GM23248 (cell line): ENCODE results near the gene RAB38. TPM values are rescaled to one million over a fixed set of nuclear protein-coding genes. Genes with fewer than 3 reads are reported as not detected.
A peak's percentile ranks its signal among the peaks of the same experiment; 100 is the strongest.

ENCODE experiments used
- DNase-seq: peaks from one replicate; pipeline ENCODE4 v3.0.0-alpha.2; 2015
- H2AFZ ChIP-seq: fragments of 200-600 bp; sonication (generic); 2 replicates; pipeline ENCODE4 v1.6.1; 2016; ENCODE audit warnings: antibody characterized with exemption
- H3F3A ChIP-seq: fragments of 200-600 bp; sonication (generic); 2 replicates; pipeline ENCODE4 v1.6.1; 2016; ENCODE audit warnings: mild to moderate bottlenecking, antibody characterized with exemption, mixed run types; ENCODE audit not compliant: insufficient read depth
- H3K27ac ChIP-seq: fragments of 200-600 bp; sonication (generic); 2 replicates; pipeline ENCODE4 v1.5.1; 2016; ENCODE audit warnings: mild to moderate bottlenecking
- H3K27me3 ChIP-seq: fragments of 200-600 bp; sonication (generic); replicated peaks from 2 replicates; pipeline ENCODE4 v1.6.1; 2016; ENCODE audit warnings: mild to moderate bottlenecking; ENCODE audit not compliant: insufficient read depth
- H3K36me3 ChIP-seq: fragments of 200-600 bp; sonication (generic); 2 replicates; pipeline ENCODE4 v1.6.1; 2016; ENCODE audit warnings: low read depth, mild to moderate bottlenecking
- H3K4me1 ChIP-seq: fragments of 200-600 bp; sonication (generic); 2 replicates; pipeline ENCODE4 v1.6.1; 2016; ENCODE audit warnings: mild to moderate bottlenecking; ENCODE audit not compliant: insufficient read depth
- H3K4me2 ChIP-seq: fragments of 200-600 bp; sonication (generic); one replicate; pipeline ENCODE4 v1.6.1; 2016; ENCODE audit warnings: mild to moderate bottlenecking; ENCODE audit not compliant: unreplicated experiment
- H3K4me3 ChIP-seq: fragments of 200-600 bp; sonication (generic); 2 replicates; pipeline ENCODE4 v1.5.1; 2016; ENCODE audit warnings: mild to moderate bottlenecking
- H3K79me2 ChIP-seq: fragments of 200-600 bp; sonication (generic); 2 replicates; pipeline ENCODE4 v1.6.1; 2016; ENCODE audit warnings: mild to moderate bottlenecking; ENCODE audit not compliant: insufficient read depth
- H3K9ac ChIP-seq: fragments of 200-600 bp; sonication (generic); 2 replicates; pipeline ENCODE4 v1.6.1; 2016; ENCODE audit warnings: mild to moderate bottlenecking
- H3K9me2 ChIP-seq: fragments of 200-600 bp; sonication (generic); 2 replicates; pipeline ENCODE4 v1.6.1; 2016; ENCODE audit warnings: mixed run types, mild to moderate bottlenecking, moderate library complexity; ENCODE audit not compliant: insufficient read depth
- H3K9me3 ChIP-seq: fragments of 200-600 bp; sonication (generic); one replicate; pipeline ENCODE4 v1.6.1; 2017; ENCODE audit warnings: low read depth
- H4K20me1 ChIP-seq: fragments of 200-600 bp; sonication (generic); 2 replicates; pipeline ENCODE4 v1.6.0; 2016; ENCODE audit not compliant: insufficient read depth
- EZH2 ChIP-seq: fragments of 200-600 bp; sonication (generic); IDR thresholded peaks from 2 replicates; pipeline ENCODE4 v1.6.1; 2018; ENCODE audit warnings: antibody characterized with exemption, mild to moderate bottlenecking; ENCODE audit not compliant: insufficient read depth, poor library complexity, severe bottlenecking
- EZH2phosphoT487 ChIP-seq: fragments of 200-600 bp; sonication (generic); IDR thresholded peaks from 2 replicates; pipeline ENCODE4 v1.6.1; 2018; ENCODE audit warnings: antibody characterized with exemption, moderate library complexity, mild to moderate bottlenecking, low read depth; ENCODE audit not compliant: insufficient read depth
- WGBS, 2 experiments: methylation state at CpG; one replicate each; pipeline ENCODE4 v1.1.6; 2015 to 2017; ENCODE audit warnings: low lambda C conversion rate in 2 of 2, low coverage in 1 of 2; ENCODE audit errors: missing lambda C conversion rate in 2 of 2; 5-methylcytosine and 5-hydroxymethylcytosine counted together
- in situ Hi-C: fragments of 300-500 bp; cut with MboI; formaldehyde crosslinking; loops from 2 replicates; pipeline ENCODE4 v1.15.0; 2020
- polyA plus RNA-seq: library from polyadenylated mRNA; unstranded; fragments of >200 nt; fragmentation: Nextera tagmentation; extraction: Ambion mirVana; gene quantifications from 2 replicates; pipeline ENCODE4 v1.2.1, GENCODE V29; 2016
- total RNA-seq: library from RNA; depleted of rRNA; stranded (reverse); fragments of >200 nt; shearing (Covaris generic); gene quantifications from 2 replicates; pipeline ENCODE4 v1.2.3, GENCODE V29; 2014

The RAB38 gene
- total and polyA plus RNA-seq, 2 experiments from 2014 or later = 0.43 to 1.5 TPM

DNA sequence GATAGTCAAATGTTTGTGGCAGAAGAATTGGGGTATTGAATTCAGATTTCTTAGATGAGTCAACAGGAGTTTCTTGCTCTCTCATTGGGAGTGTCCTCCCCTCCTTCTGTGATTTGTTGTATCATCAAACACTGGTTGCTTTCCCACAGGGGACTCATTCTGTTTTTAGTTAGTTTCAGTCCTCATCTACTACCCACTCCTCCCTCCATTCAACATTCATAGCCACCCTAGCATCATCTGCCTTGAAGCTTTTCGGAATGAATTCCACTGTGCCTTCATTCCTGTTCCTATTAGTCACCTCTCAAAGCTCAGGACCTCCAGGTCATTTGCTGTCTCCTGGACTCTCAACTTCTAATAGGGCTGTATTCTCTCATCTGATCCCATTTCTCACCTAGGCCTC is 31.5 kb upstream of the RAB38 start:
- no peak overlapping the region for H2AFZ ChIP-seq
- DNase-seq = peak; percentile 52
- no peaks in the 10 kb centered on the region for H3K27me3 ChIP-seq
- TF ChIP-seq EZH2 = no peak
- TF ChIP-seq EZH2phosphoT487 = no peak
- H4K20me1 ChIP-seq = no peaks in the 10 kb centered on the region
- H3K4me3 ChIP-seq = no peak overlapping the region
- H3K4me2 ChIP-seq = no peak overlapping the region
- H3K79me2 ChIP-seq = no peaks in the 10 kb centered on the region
- WGBS, 2 experiments = 0% methylated on average over 1 of the region's 1 CpG
- H3F3A ChIP-seq = peaks cover 12% of the 10 kb centered on the region
- H3K36me3 ChIP-seq = no peaks in the 10 kb centered on the region
- in situ Hi-C loops = no loop called here
- H3K9me2 ChIP-seq = no peaks in the 10 kb centered on the region
- H3K9ac ChIP-seq = no peak overlapping the region
- H3K4me1 ChIP-seq = 0 out of 2 replicates have a peak, but pooled peaks cover 9% of the 10 kb centered on the region
- H3K27ac ChIP-seq = no peak overlapping the region
- H3K9me3 ChIP-seq = no peaks in the 10 kb centered on the region

DNA sequence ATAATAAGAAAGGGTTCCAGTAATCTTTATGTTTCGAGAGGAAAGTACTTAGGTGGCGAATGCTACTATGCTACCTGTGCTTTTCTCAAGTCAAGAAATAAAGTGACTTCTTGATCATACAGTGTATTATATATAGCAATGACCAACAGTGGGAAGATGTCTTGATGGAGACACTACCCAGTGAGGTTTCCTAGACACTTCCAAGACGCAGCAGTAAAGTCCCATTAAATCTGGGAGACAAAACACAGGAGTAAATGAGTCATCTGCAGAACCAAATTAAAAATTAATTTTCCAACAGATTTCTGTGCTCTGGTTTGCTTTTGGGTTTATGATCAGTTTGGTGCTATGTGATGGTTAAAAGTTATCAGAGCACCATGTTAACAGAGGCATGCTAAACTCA is 29.1 kb upstream of the RAB38 start:
- no peak for TF ChIP-seq EZH2
- no peak for TF ChIP-seq EZH2phosphoT487
- H3K27me3 ChIP-seq = no peaks in the 10 kb centered on the region
- H3F3A ChIP-seq = peaks cover 12% of the 10 kb centered on the region
- H3K9ac ChIP-seq = no peak overlapping the region
- H3K4me1 ChIP-seq = 0 out of 2 replicates have a peak, but pooled peaks cover 9% of the 10 kb centered on the region
- H3K9me2 ChIP-seq = no peaks in the 10 kb centered on the region
- in situ Hi-C loops = no loop called here
- no peaks in the 10 kb centered on the region for H3K79me2 ChIP-seq
- DNase-seq = no peak
- no peaks in the 10 kb centered on the region for H3K9me3 ChIP-seq
- H4K20me1 ChIP-seq = no peaks in the 10 kb centered on the region
- H3K4me3 ChIP-seq = no peak overlapping the region
- H2AFZ ChIP-seq = no peak overlapping the region
- 92 to 97% methylated on average over 3 of the region's 3 CpGs for WGBS, 2 experiments
- H3K4me2 ChIP-seq = no peak overlapping the region
- H3K36me3 ChIP-seq = no peaks in the 10 kb centered on the region
- H3K27ac ChIP-seq = no peak overlapping the region

DNA sequence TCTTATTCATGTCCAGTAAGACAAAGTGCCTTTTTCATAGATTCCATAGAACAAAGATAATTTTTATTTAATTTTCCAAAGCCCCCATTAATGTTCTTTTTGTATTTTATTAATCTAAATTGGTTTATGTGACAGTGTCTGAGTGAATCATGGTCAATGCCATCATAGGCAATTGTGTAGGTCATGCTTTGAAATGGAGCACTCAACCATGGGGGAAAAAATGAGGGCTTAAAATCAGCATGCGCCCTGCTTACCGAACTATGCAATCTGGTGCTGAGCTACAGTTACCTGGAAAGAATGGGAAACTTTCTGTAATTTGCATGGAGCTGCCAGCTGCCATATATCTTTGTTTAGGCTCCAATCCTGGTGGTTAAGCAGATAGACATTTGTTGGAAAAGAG is 28.4 kb upstream of the RAB38 start:
- Histone ChIP-seq H3K4me2 (no peak overlapping the region), H3K4me3 (no peak overlapping the region), H3K27ac (no peak overlapping the region), H3F3A (peaks cover 12% of the 10 kb centered on the region), H3K9me3 (no peaks in the 10 kb centered on the region), H3K4me1 (0 out of 2 replicates have a peak, but pooled peaks cover 9% of the 10 kb centered on the region), H3K36me3 (no peaks in the 10 kb centered on the region), H3K9ac (no peak overlapping the region), H3K27me3 (no peaks in the 10 kb centered on the region), H4K20me1 (no peaks in the 10 kb centered on the region), H3K9me2 (no peaks in the 10 kb centered on the region), H3K79me2 (no peaks in the 10 kb centered on the region), H2AFZ (no peak overlapping the region)
- TF ChIP-seq EZH2 (no peak), EZH2phosphoT487 (no peak)
- 75 to 88% methylated on average over 2 of the region's 2 CpGs for WGBS, 2 experiments
- in situ Hi-C loops = no loop called here
- DNase-seq = no peak

DNA sequence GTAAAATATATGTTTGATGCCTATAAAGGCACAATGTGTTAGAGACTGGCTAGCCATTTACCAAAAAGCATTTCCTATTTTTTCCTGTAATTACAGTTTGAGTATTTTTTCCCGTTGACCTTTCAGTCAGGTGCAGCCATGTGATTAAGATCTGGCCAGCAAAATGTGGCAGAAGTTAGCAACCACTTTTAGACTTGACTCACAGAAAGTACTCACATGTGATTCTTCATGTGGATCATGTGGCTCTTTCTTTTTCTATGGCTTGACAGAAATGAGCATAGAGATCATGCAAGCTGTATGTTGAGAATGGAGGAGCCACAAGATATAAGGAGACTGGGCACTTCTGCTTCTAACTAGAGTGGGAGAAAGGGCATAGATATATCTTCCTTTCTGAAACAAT is 27.3 kb upstream of the RAB38 start:
- Histone ChIP-seq H3K4me1 (0 out of 2 replicates have a peak, but pooled peaks cover 9% of the 10 kb centered on the region), H3K4me2 (no peak overlapping the region), H3K9me2 (no peaks in the 10 kb centered on the region), H3K79me2 (no peaks in the 10 kb centered on the region), H2AFZ (no peak overlapping the region), H3K9me3 (no peaks in the 10 kb centered on the region), H3K4me3 (no peak overlapping the region), H4K20me1 (no peaks in the 10 kb centered on the region), H3F3A (peaks cover 12% of the 10 kb centered on the region), H3K27ac (no peak overlapping the region), H3K27me3 (no peaks in the 10 kb centered on the region), H3K36me3 (no peaks in the 10 kb centered on the region), H3K9ac (no peak overlapping the region)
- 56 to 66% methylated on average over 1 of the region's 1 CpG for WGBS, 2 experiments
- in situ Hi-C loops = no loop called here
- TF ChIP-seq EZH2 = no peak
- no peak for TF ChIP-seq EZH2phosphoT487
- no peak for DNase-seq

DNA sequence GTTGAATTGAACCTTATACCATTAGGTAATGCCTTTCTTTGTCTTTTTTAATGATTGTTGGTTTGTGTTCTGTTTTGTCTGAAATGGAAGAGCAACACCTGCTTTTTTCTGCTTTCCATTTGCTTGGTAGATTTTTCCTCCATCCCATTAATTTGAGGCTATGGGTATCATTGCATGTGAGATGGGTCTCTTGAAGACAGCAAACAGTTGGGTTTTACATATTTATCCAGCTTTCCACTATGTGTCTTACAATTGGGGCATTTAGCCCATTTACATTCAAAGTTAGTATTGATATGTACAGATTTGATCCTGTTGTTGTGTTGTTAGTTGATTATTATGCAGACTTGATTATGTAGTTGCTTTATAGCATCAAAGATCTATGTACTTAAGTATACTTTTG is 21.1 kb upstream of the RAB38 start:
- Histone ChIP-seq H3K27me3 (peaks cover 4% of the 10 kb centered on the region; the same call in 1 of the 2 replicates), H3K27ac (no peak overlapping the region), H4K20me1 (no peaks in the 10 kb centered on the region), H3K79me2 (no peaks in the 10 kb centered on the region), H3K9ac (no peak overlapping the region), H3K9me3 (no peaks in the 10 kb centered on the region), H3K36me3 (no peaks in the 10 kb centered on the region), H3F3A (no peaks in the 10 kb centered on the region), H3K4me2 (no peak overlapping the region), H3K4me3 (no peak overlapping the region), H3K4me1 (no peaks in the 10 kb centered on the region), H2AFZ (no peak overlapping the region), H3K9me2 (no peaks in the 10 kb centered on the region; the same call in 1 of the 2 replicates)
- no peak for DNase-seq
- TF ChIP-seq EZH2 (no peak), EZH2phosphoT487 (no peak)
- in situ Hi-C loops = no loop called here
